Keratinocyte (primary cell): Measurements from ENCODE around the gene IFT88. TPM values are rescaled to one million over a fixed set of nuclear protein-coding genes. Genes with fewer than 3 reads are reported as not detected.

Experiments used
- DNase-seq: peaks from one replicate; pipeline ENCODE4 v3.0.0-alpha.2; 2011; ENCODE audit warnings: low read depth, missing footprints, low spot score
- FAIRE-seq: peaks from 2 replicates; lab custom pipeline; 2011; peaks lifted over from hg19 to GRCh38; lab: Jason Lieb, UNC
- H2AFZ ChIP-seq: 2 replicates; pipeline ENCODE4 v1.6.0; 2012; ENCODE audit warnings: low read length, control low read depth, inconsistent platforms; ENCODE audit not compliant: control insufficient read depth
- H3K27ac ChIP-seq: 2 replicates; pipeline ENCODE4 v1.5.1; 2011; ENCODE audit warnings: low read length; ENCODE audit not compliant: control insufficient read depth, insufficient read depth
- H3K27me3 ChIP-seq: 3 replicates; pipeline ENCODE4 v1.6.0; 2011; ENCODE audit warnings: low read length; ENCODE audit not compliant: control insufficient read depth, insufficient read depth; ENCODE audit errors: extremely low read depth
- H3K36me3 ChIP-seq, 2 experiments: 2 replicates in 1 of 2; 3 replicates in 1 of 2; pipeline ENCODE4 v1.5.1; 2011; ENCODE audit warnings: low read length in 2 of 2, mild to moderate bottlenecking in 1 of 2; ENCODE audit not compliant: control insufficient read depth in 2 of 2, insufficient read depth in 2 of 2; ENCODE audit errors: extremely low read depth in 1 of 2
- H3K4me1 ChIP-seq: 3 replicates; pipeline ENCODE4 v1.5.1; 2011; ENCODE audit warnings: low read length; ENCODE audit not compliant: control insufficient read depth, insufficient read depth; ENCODE audit errors: extremely low read depth
- H3K4me2 ChIP-seq: 3 replicates; pipeline ENCODE4 v1.6.0; 2011; ENCODE audit warnings: low read depth, low read length; ENCODE audit not compliant: control insufficient read depth, insufficient read depth; ENCODE audit errors: extremely low read depth
- H3K4me3 ChIP-seq, 3 experiments: fragments of 200-600 bp in 1 of 3; sonication (generic) in 1 of 3; 2 replicates in 2 of 3; 3 replicates in 1 of 3; pipeline ENCODE4 v1.5.1; 2011 to 2016; ENCODE audit warnings: low read length in 3 of 3, mild to moderate bottlenecking in 3 of 3, control low read depth in 2 of 3, inconsistent platforms in 1 of 3, low read depth in 1 of 3, mixed read lengths in 1 of 3, mixed run types in 1 of 3, moderate library complexity in 1 of 3; ENCODE audit not compliant: control insufficient read depth in 2 of 3, insufficient read depth in 2 of 3; ENCODE audit errors: extremely low read depth in 1 of 3
- H3K79me2 ChIP-seq: 2 replicates; pipeline ENCODE4 v1.6.0; 2012; ENCODE audit warnings: low read length; ENCODE audit not compliant: control insufficient read depth, insufficient read depth
- H3K9ac ChIP-seq: 3 replicates; pipeline ENCODE4 v1.6.0; 2011; ENCODE audit warnings: low read length; ENCODE audit not compliant: control insufficient read depth, insufficient read depth; ENCODE audit errors: extremely low read depth
- H3K9me1 ChIP-seq: 3 replicates; pipeline ENCODE4 v1.6.0; 2011; ENCODE audit warnings: low read length; ENCODE audit not compliant: control insufficient read depth, insufficient read depth; ENCODE audit errors: extremely low read depth
- H3K9me3 ChIP-seq: 2 replicates; pipeline ENCODE4 v1.5.1; 2012; ENCODE audit warnings: low read depth, low read length; ENCODE audit not compliant: control insufficient read depth
- H4K20me1 ChIP-seq: 3 replicates; pipeline ENCODE4 v1.6.0; 2011; ENCODE audit warnings: low read length; ENCODE audit not compliant: control insufficient read depth, insufficient read depth; ENCODE audit errors: extremely low read depth
- EZH2 ChIP-seq: IDR thresholded peaks from one replicate; pipeline ENCODE4 v1.6.1; 2012; ENCODE audit warnings: inconsistent platforms, mild to moderate bottlenecking, low read length, moderate library complexity
- dilution Hi-C: fragments of 300-500 bp; cut with MboI; formaldehyde crosslinking; loops from one replicate; pipeline ENCODE4 v1.7.0; 2020; ENCODE audit warnings: low sequenced_read_pairs; ENCODE audit not compliant: extremely low pct_ligation_motif_present
- polyA plus RNA-seq, 5 experiments: library from polyadenylated mRNA; depleted of rRNA in 3 of 5; stranded (reverse) in 3 of 5; stranded (forward) in 1 of 5; unstranded in 1 of 5; fragments of >200 nt; gene quantifications; 1 replicate in 1 of 5; 2 replicates in 3 of 5; 3 replicates in 1 of 5; pipeline versions ENCODE4 v1.2.1 to v1.2.3, GENCODE V29; 2011 to 2012; ENCODE audit warnings: missing spikeins in 2 of 5, low read depth in 1 of 5, low replicate concordance in 1 of 5
- TF ChIP-seq, protein P1 (sequence below), 3 experiments: IDR thresholded peaks in 1 of 3; conservative IDR thresholded peaks in 1 of 3; optimal IDR thresholded peaks in 1 of 3; 2 replicates in 2 of 3; 3 replicates in 1 of 3; pipeline versions ENCODE3 to v1.5.1; 2011; ENCODE audit warnings: low read length in 3 of 3, mild to moderate bottlenecking in 3 of 3, moderate library complexity in 2 of 3, control low read depth in 1 of 3, inconsistent platforms in 1 of 3; ENCODE audit not compliant: insufficient read depth in 2 of 3; ENCODE audit errors: extremely low read depth in 1 of 3

The IFT88 gene
- polyA plus RNA-seq, 1 donor (not counting 4 experiments of a cell fraction or from before 2014, with no cell fraction given): 9.5 TPM

DNA sequence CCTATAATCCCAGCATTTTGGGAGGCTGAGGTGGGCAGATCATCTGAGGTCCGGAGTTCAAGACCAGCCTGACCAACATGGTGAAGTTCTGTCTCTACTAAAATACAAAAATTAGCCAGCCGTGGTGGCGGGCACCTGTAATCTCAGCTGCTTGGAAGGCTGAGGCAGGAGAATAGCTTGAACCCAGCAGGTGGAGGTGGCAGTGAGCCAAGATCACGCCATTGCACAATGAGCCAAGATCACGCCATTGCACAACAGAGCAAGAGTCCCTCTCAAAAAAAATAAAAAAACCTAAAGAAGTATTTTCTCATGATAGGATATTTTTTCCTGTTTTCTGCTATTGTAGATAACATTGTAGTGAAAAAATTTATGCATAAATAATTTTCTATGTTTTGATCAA, 13.3 kb downstream of the IFT88 start:
- no peak overlapping the region for H3K4me2 ChIP-seq
- dilution Hi-C loops: no loop called here
- no peak overlapping the region for H2AFZ ChIP-seq
- no peaks in the 10 kb centered on the region for H3K79me2 ChIP-seq
- H3K27ac ChIP-seq: no peak overlapping the region
- H3K9me1 ChIP-seq: no peaks in the 10 kb centered on the region
- H3K36me3 ChIP-seq: peaks cover 3 to 5% of the 10 kb centered on the region in 2 experiments
- H3K9me3 ChIP-seq: peaks cover 4% of the 10 kb centered on the region
- no peaks in the 10 kb centered on the region for H3K4me1 ChIP-seq
- no peak overlapping the region for H3K9ac ChIP-seq
- FAIRE-seq (no peak), DNase-seq (no peak)
- no peak overlapping the region for H3K4me3 ChIP-seq
- H3K27me3 ChIP-seq: no peaks in the 10 kb centered on the region
- no peak for TF ChIP-seq EZH2
- TF ChIP-seq, protein P1, sequence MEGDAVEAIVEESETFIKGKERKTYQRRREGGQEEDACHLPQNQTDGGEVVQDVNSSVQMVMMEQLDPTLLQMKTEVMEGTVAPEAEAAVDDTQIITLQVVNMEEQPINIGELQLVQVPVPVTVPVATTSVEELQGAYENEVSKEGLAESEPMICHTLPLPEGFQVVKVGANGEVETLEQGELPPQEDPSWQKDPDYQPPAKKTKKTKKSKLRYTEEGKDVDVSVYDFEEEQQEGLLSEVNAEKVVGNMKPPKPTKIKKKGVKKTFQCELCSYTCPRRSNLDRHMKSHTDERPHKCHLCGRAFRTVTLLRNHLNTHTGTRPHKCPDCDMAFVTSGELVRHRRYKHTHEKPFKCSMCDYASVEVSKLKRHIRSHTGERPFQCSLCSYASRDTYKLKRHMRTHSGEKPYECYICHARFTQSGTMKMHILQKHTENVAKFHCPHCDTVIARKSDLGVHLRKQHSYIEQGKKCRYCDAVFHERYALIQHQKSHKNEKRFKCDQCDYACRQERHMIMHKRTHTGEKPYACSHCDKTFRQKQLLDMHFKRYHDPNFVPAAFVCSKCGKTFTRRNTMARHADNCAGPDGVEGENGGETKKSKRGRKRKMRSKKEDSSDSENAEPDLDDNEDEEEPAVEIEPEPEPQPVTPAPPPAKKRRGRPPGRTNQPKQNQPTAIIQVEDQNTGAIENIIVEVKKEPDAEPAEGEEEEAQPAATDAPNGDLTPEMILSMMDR (optimal IDR thresholded peaks at IDR 0.05 in 1 of 3, IDR thresholded peaks at IDR 0.05 in 1 of 3, conservative IDR thresholded peaks at IDR 0.05 in 1 of 3; ENCODE audit: extremely low read depth in 1 of 3, insufficient read depth in 2 of 3, low read length in 3 of 3): no peak
- H4K20me1 ChIP-seq: no peaks in the 10 kb centered on the region

DNA sequence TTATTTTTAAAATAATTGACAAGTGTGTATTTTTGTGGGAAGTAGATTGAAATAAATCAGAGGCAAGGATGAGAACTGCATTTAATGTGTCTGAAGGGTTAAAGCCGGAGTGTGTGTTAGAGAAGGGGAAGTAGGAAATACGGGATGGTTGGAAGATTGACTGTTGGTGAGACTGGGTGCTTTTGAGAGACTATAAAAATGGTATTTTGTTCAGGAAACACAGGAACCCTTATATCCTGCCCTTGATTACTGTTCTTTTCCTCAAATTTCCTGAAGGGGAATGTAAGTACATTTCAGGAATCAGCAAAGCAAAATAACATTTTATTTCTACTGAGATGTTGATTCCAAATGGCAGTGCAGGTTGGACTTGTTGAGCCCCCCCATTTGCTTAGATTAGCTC, 15.1 kb downstream of the IFT88 start:
- Histone ChIP-seq H3K9me1 (no peaks in the 10 kb centered on the region), H3K9ac (no peak overlapping the region), H3K9me3 (peaks cover 4% of the 10 kb centered on the region), H3K4me2 (no peak overlapping the region), H3K36me3 (peaks cover 2 to 3% of the 10 kb centered on the region in 2 experiments), H3K4me3 (no peak overlapping the region), H3K4me1 (no peaks in the 10 kb centered on the region), H4K20me1 (no peaks in the 10 kb centered on the region), H3K27ac (no peak overlapping the region), H3K27me3 (no peaks in the 10 kb centered on the region), H3K79me2 (no peaks in the 10 kb centered on the region), H2AFZ (no peak overlapping the region)
- FAIRE-seq (no peak), DNase-seq (no peak)
- no peak for TF ChIP-seq EZH2
- TF ChIP-seq, protein P1 (optimal IDR thresholded peaks at IDR 0.05 in 1 of 3, IDR thresholded peaks at IDR 0.05 in 1 of 3, conservative IDR thresholded peaks at IDR 0.05 in 1 of 3; ENCODE audit: extremely low read depth in 1 of 3, insufficient read depth in 2 of 3, low read length in 3 of 3): no peak
- dilution Hi-C loops: no loop called here
